Heart left ventricle (tissue), 16 donors: ENCODE data around the gene SPATA31D3. TPM values are rescaled to one million over a fixed set of nuclear protein-coding genes. Genes with fewer than 3 reads are reported as not detected.

Source experiments
- ATAC-seq, 4 donors: fragments of 200-7000 bp; cut with Tn5 transposase; one replicate each; pipeline ENCODE4 v1.9.1; 2020 to 2022; ENCODE audit warnings: moderate library complexity in 4 of 4, mild to moderate bottlenecking in 3 of 4, moderate number of reproducible peaks in 1 of 4
- DNase-seq, 5 donors: peaks; one replicate each; pipeline ENCODE4 v3.0.0-alpha.2; 2020
- H3K27ac ChIP-seq, 12 donors: fragments of 200-600 bp; sonication (generic) in 4 of 12; one replicate each; pipeline versions ENCODE4 v1.5.0 to v1.8.0; 2016 to 2022; ENCODE audit warnings: mild to moderate bottlenecking in 2 of 12
- H3K27me3 ChIP-seq, 9 donors: fragments of 200-600 bp; sonication (generic) in 2 of 9; one replicate each; pipeline versions ENCODE4 v1.5.1 to v1.8.0; 2016 to 2022; ENCODE audit warnings: mild to moderate bottlenecking in 3 of 9
- H3K36me3 ChIP-seq, 9 donors: fragments of 200-600 bp; sonication (generic) in 2 of 9; one replicate each; pipeline versions ENCODE4 v1.5.0 to v1.8.0; 2018 to 2022; ENCODE audit warnings: mild to moderate bottlenecking in 2 of 9
- H3K4me1 ChIP-seq, 12 donors: fragments of 200-600 bp; sonication (generic) in 4 of 12; one replicate each; pipeline versions ENCODE4 v1.5.0 to v1.8.0; 2016 to 2022; ENCODE audit warnings: mild to moderate bottlenecking in 3 of 12
- H3K4me3 ChIP-seq, 12 donors: fragments of 200-600 bp; sonication (generic) in 4 of 12; one replicate each; pipeline versions ENCODE4 v1.5.0 to v1.8.0; 2017 to 2022; ENCODE audit warnings: mild to moderate bottlenecking in 9 of 12, moderate library complexity in 4 of 12
- H3K9me3 ChIP-seq, 12 donors: fragments of 200-600 bp; sonication (generic) in 4 of 12; one replicate each; pipeline versions ENCODE4 v1.5.0 to v1.8.0; 2016 to 2022; ENCODE audit warnings: mild to moderate bottlenecking in 1 of 12
- POLR2A ChIP-seq, 2 donors: fragments of 450-650 bp; IDR thresholded peaks; one replicate each; pipeline ENCODE4 v1.6.1; 2017; ENCODE audit warnings: antibody characterized with exemption in 2 of 2, mild to moderate bottlenecking in 2 of 2, moderate library complexity in 2 of 2
- WGBS, 4 donors: extraction: QIAGEN DNeasy Blood & Tissue Kit in 2 of 4; methylation state at CpG; one replicate each; pipeline versions ENCODE4 v1.1.5 to v1.1.7; 2013 to 2018; 5-methylcytosine and 5-hydroxymethylcytosine counted together
- intact Hi-C, 10 donors: fragments of 100-400 bp; cut with DNase I; formaldehyde crosslinking; loops; one replicate each; pipeline versions ENCODE4 v1.11.1 to v1.14.2; 2022
- polyA plus RNA-seq, 2 donors: library from polyadenylated mRNA; stranded (reverse); fragments of 200-250 nt; gene quantifications; one replicate each; pipeline ENCODE4 v1.2.3, GENCODE V29; 2013
- total RNA-seq, 9 donors: library from RNA; depleted of rRNA in 2 of 9; stranded (reverse); fragments of >200 nt in 2 of 9; fragmentation: NEBNext Ultra II Directional in 3 of 9; extraction: Animal tissue kit (Norgen Biotek cat#: 25700) in 3 of 9; gene quantifications; one replicate each; pipeline versions ENCODE4 v1.1.0 to v1.2.4, GENCODE V29; 2016 to 2023
- TF ChIP-seq, protein P1 (sequence below), 12 donors: fragments of 200-600 bp; sonication (generic) in 4 of 12; IDR thresholded peaks; one replicate each; pipeline versions ENCODE4 v1.5.0 to v1.8.0; 2018 to 2022; ENCODE audit warnings: antibody characterized with exemption in 12 of 12, mild to moderate bottlenecking in 5 of 12
- donor health status: ischemic (EF 13 %, LVEDD 7.1; RV severe dilation, severe dysfunction).
- donor health status: healthy with polysubstance abuse.
- donor health status: DM: no; HTN: yes; CAD: no.
- donor health status: DM: no; HTN: no; CAD: no.
- donor health status: ischemic (EF 25% LVEDD 6.9; RV normal size, moderate dysfunction).
- donor health status: ischemic (EF 25% LVEDD 5.7; RV mildly dilated, moderate dysfunction).
- donor health status: healthy.
- donor health status: DM: yes; HTN: yes; CAD: no.
- donor health status: ischemic (EF 35%, LVEDD 5.7; RV mildly dilated, moderate dysfunction).
- donor health status: nonischemic (EF 11% LVEDD 7.7; RV severe dilation, severe dysfunction).
- donor health status: DM: yes; HTN: yes; CAD: no.
- donor health status: PGD.
- donor health status: ischemic (EF 29% LVEDD 5.4; RV normal size, mild dysfunction).
- donor health status: nonischemic (EF 23%, LVEDD 6.1; RV moderate dilation, normal function).

SPATA31D3 gene
- total and polyA plus RNA-seq, 11 donors: not detected

DNA sequence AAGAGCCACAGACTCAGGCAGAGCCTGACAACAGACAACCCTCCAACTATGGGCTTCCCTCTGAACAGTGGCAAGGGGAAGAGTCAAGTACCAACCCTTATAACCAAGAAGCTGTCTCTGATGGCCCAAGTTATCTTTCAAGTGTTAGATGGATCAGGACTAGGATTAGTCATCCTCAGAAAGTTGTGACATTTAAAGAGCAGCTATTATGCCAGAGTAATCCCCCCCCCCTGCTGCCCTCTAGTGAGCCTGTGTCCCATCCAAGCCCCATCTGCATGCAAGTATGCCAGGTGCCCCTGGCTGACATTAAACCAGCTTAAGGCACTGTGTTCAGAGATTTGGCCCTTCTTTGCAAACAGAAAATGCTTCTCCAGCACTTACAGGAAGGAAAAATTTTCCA is 28.4 kb downstream of the SPATA31D3 start:
- intact Hi-C loops: no loop called here
- TF ChIP-seq POLR2A (IDR thresholded peaks at IDR 0.05): no peak
- TF ChIP-seq, protein P1, sequence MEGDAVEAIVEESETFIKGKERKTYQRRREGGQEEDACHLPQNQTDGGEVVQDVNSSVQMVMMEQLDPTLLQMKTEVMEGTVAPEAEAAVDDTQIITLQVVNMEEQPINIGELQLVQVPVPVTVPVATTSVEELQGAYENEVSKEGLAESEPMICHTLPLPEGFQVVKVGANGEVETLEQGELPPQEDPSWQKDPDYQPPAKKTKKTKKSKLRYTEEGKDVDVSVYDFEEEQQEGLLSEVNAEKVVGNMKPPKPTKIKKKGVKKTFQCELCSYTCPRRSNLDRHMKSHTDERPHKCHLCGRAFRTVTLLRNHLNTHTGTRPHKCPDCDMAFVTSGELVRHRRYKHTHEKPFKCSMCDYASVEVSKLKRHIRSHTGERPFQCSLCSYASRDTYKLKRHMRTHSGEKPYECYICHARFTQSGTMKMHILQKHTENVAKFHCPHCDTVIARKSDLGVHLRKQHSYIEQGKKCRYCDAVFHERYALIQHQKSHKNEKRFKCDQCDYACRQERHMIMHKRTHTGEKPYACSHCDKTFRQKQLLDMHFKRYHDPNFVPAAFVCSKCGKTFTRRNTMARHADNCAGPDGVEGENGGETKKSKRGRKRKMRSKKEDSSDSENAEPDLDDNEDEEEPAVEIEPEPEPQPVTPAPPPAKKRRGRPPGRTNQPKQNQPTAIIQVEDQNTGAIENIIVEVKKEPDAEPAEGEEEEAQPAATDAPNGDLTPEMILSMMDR (IDR thresholded peaks at IDR 0.05): no peak
- H3K27ac ChIP-seq: no peak overlapping the region

DNA sequence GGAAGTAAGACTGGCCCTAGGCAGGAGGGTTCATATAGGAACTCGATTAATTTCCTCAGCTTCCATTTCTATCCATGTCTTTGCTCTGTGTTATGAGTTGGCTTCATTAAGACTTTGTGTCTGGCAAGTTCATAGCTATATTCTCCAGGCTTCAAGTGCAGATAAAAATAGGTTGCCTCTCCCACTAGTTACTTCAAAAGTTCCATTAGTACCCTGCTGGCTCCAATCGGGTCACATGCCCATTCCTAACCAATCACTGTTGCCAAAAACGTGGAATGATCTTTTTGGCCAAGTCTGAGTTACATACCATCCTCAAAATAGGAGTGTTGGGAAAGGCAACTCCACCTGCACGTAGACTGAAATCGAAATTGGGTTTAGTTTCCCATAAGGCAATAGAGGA is 31.5 kb downstream of the SPATA31D3 start:
- Histone ChIP-seq H3K27ac (no peak overlapping the region), H3K9me3 (peaks cover 0 to 13% (median 0%) of the 10 kb centered on the region in 12 donors), H3K4me1 (no peaks in the 10 kb centered on the region), H3K36me3 (no peaks in the 10 kb centered on the region), H3K4me3 (no peak overlapping the region), H3K27me3 (no peaks in the 10 kb centered on the region)
- intact Hi-C loops: no loop called here
- 67 to 82% (median 73%) methylated on average over 5 of the region's 5 CpGs for WGBS, 4 donors
- DNase-seq (no peak), ATAC-seq (peak in 2 of 4 donors; percentile 58 to 83)
- no peak for TF ChIP-seq POLR2A (IDR thresholded peaks at IDR 0.05)
- TF ChIP-seq, protein P1 (IDR thresholded peaks at IDR 0.05): no peak

More for the DNA sequence above, 28.4 kb downstream of the SPATA31D3 start:
- H3K27me3 ChIP-seq: no peaks in the 10 kb centered on the region
- peaks cover 0 to 13% (median 0%) of the 10 kb centered on the region in 12 donors for H3K9me3 ChIP-seq
- ATAC-seq (no peak), DNase-seq (no peak)
- no peaks in the 10 kb centered on the region for H3K36me3 ChIP-seq
- H3K4me3 ChIP-seq: no peak overlapping the region
- H3K4me1 ChIP-seq: no peaks in the 10 kb centered on the region

DNA sequence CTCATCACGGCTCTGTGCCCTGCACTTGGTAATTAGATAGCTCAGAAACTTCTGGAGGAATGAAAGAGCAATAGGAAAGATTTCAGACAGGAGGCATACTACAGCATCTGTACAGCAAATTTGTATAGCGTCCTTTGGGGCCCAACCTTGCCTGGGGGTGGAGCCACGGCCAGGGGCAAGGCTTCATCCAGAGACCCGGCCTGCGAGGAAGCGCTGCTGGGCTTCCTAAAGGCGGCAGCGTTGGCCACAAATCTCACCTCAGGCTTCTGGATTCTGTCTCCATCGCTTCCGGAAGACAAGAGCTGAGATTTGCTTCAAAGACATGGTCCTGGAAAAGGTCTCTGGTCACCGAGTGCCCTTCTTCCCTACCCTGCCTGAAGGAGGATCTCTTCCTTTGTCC is 33.1 kb downstream of the SPATA31D3 start:
- H3K36me3 ChIP-seq: no peaks in the 10 kb centered on the region
- H3K27ac ChIP-seq: no peak overlapping the region
- no peak for TF ChIP-seq POLR2A (IDR thresholded peaks at IDR 0.05)
- TF ChIP-seq, protein P1 (IDR thresholded peaks at IDR 0.05): no peak
- H3K4me1 ChIP-seq: no peaks in the 10 kb centered on the region
- no peak overlapping the region for H3K4me3 ChIP-seq
- no peaks in the 10 kb centered on the region for H3K27me3 ChIP-seq
- H3K9me3 ChIP-seq: peaks cover 0 to 13% (median 0%) of the 10 kb centered on the region in 12 donors
- 82 to 85% (median 83%) methylated on average over 11 of the region's 11 CpGs for WGBS, 4 donors
- DNase-seq: no peak
- intact Hi-C loops: no loop called here
- ATAC-seq: no peak

DNA sequence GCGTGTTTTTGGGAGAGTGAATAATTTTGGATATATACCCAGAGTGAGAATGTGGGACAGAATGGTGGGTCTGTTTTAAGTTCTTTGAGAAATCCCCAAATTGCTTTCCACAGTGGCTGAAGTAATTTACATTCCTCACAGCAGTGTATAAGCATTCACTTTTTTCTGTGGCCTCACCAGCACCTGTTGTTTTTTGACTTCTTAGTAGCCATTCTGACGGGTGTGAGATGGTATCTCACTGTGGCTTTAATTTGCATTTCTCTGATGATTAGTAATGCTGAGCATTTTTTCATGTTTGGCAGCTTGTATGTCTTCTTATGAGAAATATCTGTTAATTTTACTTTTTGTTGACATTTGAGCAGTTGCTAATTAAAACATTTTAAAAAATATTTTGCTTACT is 35.9 kb downstream of the SPATA31D3 start:
- ATAC-seq: no peak
- WGBS, 4 donors: 67 to 71% (median 70%) methylated on average over 2 of the region's 2 CpGs

More for the DNA sequence above, 35.9 kb downstream of the SPATA31D3 start:
- TF ChIP-seq POLR2A (IDR thresholded peaks at IDR 0.05): no peak
- TF ChIP-seq, protein P1 (IDR thresholded peaks at IDR 0.05): no peak
- DNase-seq: no peak
- no peaks in the 10 kb centered on the region for H3K4me1 ChIP-seq
- intact Hi-C loops: no loop called here
- no peaks in the 10 kb centered on the region for H3K27me3 ChIP-seq
- H3K36me3 ChIP-seq: no peaks in the 10 kb centered on the region
- H3K9me3 ChIP-seq: peaks cover 0 to 6% (median 0%) of the 10 kb centered on the region in 12 donors
- no peak overlapping the region for H3K4me3 ChIP-seq
- no peak overlapping the region for H3K27ac ChIP-seq
